Large intestine (tissue), 3 donors: ENCODE data around the gene FBXO42. TPM values are rescaled to one million over a fixed set of nuclear protein-coding genes. Genes with fewer than 3 reads are reported as not detected.
"Not testable (repeated sequence)": the region's sequence is repeated elsewhere in the genome, so short reads cannot be mapped to it uniquely, and the experiment has no call there.

Experiments
- DNase-seq, 2 donors: peaks; one replicate each; pipeline versions ENCODE4 v3.0.0 to v3.0.0-alpha.2; 2013
- H3K27ac ChIP-seq: one replicate; pipeline ENCODE4 v1.5.1; 2013; ENCODE audit warnings: low read length
- H3K27me3 ChIP-seq: 2 replicates; pipeline ENCODE4 v1.6.1; 2013; ENCODE audit warnings: low read length; ENCODE audit not compliant: control insufficient read depth, insufficient read depth
- H3K36me3 ChIP-seq: 2 replicates; pipeline ENCODE4 v1.6.1; 2013; ENCODE audit warnings: low read length; ENCODE audit not compliant: control insufficient read depth, insufficient read depth
- H3K4me1 ChIP-seq: one replicate; pipeline ENCODE4 v1.6.1; 2013; ENCODE audit warnings: low read length; ENCODE audit not compliant: control insufficient read depth, insufficient read depth
- H3K4me3 ChIP-seq: one replicate; pipeline ENCODE4 v1.5.1; 2013; ENCODE audit warnings: low read length
- H3K9me3 ChIP-seq: one replicate; pipeline ENCODE4 v1.6.1; 2013; ENCODE audit warnings: mild to moderate bottlenecking, low read depth, low read length, moderate library complexity; ENCODE audit not compliant: control insufficient read depth
- WGBS: methylation state at CpG from one replicate; pipeline ENCODE4 v1.1.5; 2013; ENCODE audit warnings: low lambda C conversion rate; ENCODE audit not compliant: insufficient coverage; 5-methylcytosine and 5-hydroxymethylcytosine counted together
- polyA plus RNA-seq: library from polyadenylated mRNA; unstranded; fragments of 120-200 nt; gene quantifications from one replicate; pipeline ENCODE4 v1.2.1, GENCODE V29; 2013

The FBXO42 gene
- polyA plus RNA-seq, 1 donor, result 17.0 TPM

- DNase-seq, result peak in 1 of 2 donors; percentile 36
- Histone ChIP-seq H3K4me3 (no peak overlapping the region), H3K27me3 (no peaks in the 10 kb centered on the region), H3K27ac (no peak overlapping the region), H3K36me3 (peaks cover 2% of the 10 kb centered on the region), H3K9me3 (no peaks in the 10 kb centered on the region), H3K4me1 (peaks cover 18% of the 10 kb centered on the region)
- WGBS, result 92% methylated on average over 2 of the region's 3 CpGs
Observed at GRCh38 chr1:16372535-16373285, 20.4 kb upstream of the FBXO42 start.

GRCh38 chr1:16371725-16372124 is 19.4 kb upstream of the FBXO42 start:
- Histone ChIP-seq H3K27me3 (no peaks in the 10 kb centered on the region), H3K4me1 (peaks cover 18% of the 10 kb centered on the region), H3K4me3 (no peak overlapping the region), H3K36me3 (no peaks in the 10 kb centered on the region), H3K9me3 (no peaks in the 10 kb centered on the region), H3K27ac (no peak overlapping the region)
- DNase-seq, result no peak
- WGBS, result 100% methylated on average over 1 of the region's 5 CpGs

DNA sequence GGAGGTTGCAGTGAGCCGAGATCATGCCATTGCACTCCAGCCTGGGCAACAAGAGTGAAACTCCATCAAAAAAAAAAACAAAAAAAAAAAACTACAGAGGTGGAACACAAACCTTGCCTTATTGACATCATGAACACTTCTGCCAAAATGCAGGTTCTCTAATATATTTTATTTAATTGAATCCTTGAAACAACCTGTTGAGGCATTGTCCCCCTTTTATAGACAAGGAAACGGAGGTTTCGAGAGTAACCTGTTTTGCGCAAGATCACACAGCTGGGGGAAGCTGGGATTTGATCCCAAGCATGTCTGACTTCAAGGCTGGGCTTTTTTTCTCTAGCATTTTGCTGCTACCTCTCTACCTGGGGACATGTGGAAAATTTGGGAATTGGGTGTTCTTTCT is 17.5 kb upstream of the FBXO42 start:
- no peaks in the 10 kb centered on the region for H3K9me3 ChIP-seq
- H3K4me1 ChIP-seq, result peaks cover 12% of the 10 kb centered on the region
- H3K4me3 ChIP-seq, result no peak overlapping the region
- no peaks in the 10 kb centered on the region for H3K36me3 ChIP-seq
- no peak for DNase-seq
- no peak overlapping the region for H3K27ac ChIP-seq
- no peaks in the 10 kb centered on the region for H3K27me3 ChIP-seq
- WGBS, result no CpG with 5 or more reads among the region's 4 CpGs

- Histone ChIP-seq H3K9me3 (no peaks in the 10 kb centered on the region), H3K4me1 (peaks cover 12% of the 10 kb centered on the region), H3K36me3 (no peaks in the 10 kb centered on the region), H3K4me3 (peak overlapping the region; percentile 94), H3K27me3 (no peaks in the 10 kb centered on the region), H3K27ac (peak overlapping the region; percentile 99)
- DNase-seq, result peak in 1 of 2 donors; percentile 40
- 0% methylated on average over 2 of the region's 24 CpGs for WGBS
Observed at GRCh38 chr1:16367968-16368890, 15.9 kb upstream of the FBXO42 start.

DNA sequence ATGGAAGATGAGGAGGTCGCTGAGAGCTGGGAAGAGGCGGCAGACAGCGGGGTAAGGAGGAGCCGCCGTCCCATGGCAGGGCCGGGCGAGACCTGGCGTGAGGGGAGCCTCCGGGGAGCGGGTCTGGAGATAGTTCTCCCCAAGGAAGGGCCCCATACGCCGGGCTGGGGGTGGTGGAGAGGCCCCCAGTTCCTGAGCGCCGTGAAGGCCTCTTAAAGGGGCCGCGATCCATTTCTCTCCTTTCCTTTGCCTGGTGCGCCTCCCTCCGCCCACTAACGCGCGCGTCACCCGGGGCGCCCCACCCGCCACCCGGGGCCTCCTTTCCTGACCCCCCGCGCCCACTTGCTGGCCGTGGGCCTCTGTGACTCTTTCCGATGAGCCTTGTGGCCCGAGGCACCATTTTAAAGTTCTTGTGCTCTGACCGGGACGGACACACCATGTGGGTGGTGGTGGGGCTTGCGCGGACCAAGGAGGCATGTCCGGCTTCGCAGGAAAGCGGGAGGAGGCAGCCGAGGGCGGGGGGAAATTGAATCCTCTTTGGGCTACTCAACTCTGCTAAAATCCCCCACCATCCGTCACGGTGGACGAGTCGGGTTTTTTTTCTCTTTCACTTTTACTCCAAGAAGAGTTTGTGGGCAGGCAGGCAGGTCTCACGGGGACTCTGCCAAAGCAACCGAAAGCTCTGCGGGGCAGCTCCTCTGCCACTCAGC is 15.1 kb upstream of the FBXO42 start:
- Histone ChIP-seq H3K9me3 (no peaks in the 10 kb centered on the region), H3K4me1 (peaks cover 6% of the 10 kb centered on the region), H3K27me3 (no peaks in the 10 kb centered on the region), H3K27ac (peak overlapping the region; percentile 99), H3K36me3 (no peaks in the 10 kb centered on the region), H3K4me3 (peak overlapping the region; percentile 94)
- DNase-seq, result peak in 1 of 2 donors; percentile 77
- WGBS, result no CpG with 5 or more reads among the region's 47 CpGs

GRCh38 chr1:16366722-16367257 is 14.5 kb upstream of the FBXO42 start, which contains the start of gene SZRD1:
TSS of gene SZRD1 (plus strand) at chr1:16367242. CDS start at chr1:16367258, 16 bp downstream.
- 33% methylated on average over 2 of the region's 24 CpGs for WGBS
- Histone ChIP-seq H3K9me3 (no peaks in the 10 kb centered on the region), H3K27ac (peak within 1 kb of the TSS; percentile 99), H3K27me3 (no peaks in the 10 kb centered on the region), H3K4me3 (peak within 1 kb of the TSS; percentile 94), H3K4me1 (peaks cover 4% of the 10 kb centered on the region), H3K36me3 (no peaks in the 10 kb centered on the region)
- DNase-seq, result peak; percentile 99 to 100

GRCh38 chr1:16365146-16365498 is 12.8 kb upstream of the FBXO42 start:
- H3K36me3 ChIP-seq, H3K9me3 ChIP-seq, DNase-seq, H3K27ac ChIP-seq, H3K4me3 ChIP-seq, H3K4me1 ChIP-seq, H3K27me3 ChIP-seq: not testable (repeated sequence)
- no CpG with 5 or more reads among the region's 3 CpGs for WGBS

DNA sequence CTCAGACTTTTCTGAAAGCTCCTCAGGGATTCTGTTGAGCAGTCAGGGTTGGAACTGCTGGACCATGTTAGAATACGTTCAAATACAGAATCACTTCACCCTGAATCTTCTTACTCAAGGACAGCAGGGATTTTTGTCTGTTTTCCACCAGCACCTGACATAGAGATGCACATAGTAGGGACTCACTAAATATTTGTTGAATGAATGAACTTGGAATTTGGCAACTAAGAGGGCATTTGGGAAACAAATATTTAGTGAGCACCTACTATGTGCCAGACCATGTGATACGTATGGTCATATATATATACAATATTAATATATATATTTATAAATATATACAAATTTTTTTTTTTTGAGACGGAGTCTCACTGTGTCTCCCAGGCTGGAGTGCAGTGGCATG is 4.6 kb upstream of the FBXO42 start:
- Histone ChIP-seq H3K27me3 (no peaks in the 10 kb centered on the region), H3K4me1 (peaks cover 8% of the 10 kb centered on the region), H3K36me3 (no peaks in the 10 kb centered on the region), H3K27ac (no peak overlapping the region), H3K4me3 (no peak overlapping the region), H3K9me3 (no peaks in the 10 kb centered on the region)
- no CpG with 5 or more reads among the region's 3 CpGs for WGBS
- DNase-seq, result no peak

- Histone ChIP-seq H3K9me3 (no peaks in the 10 kb centered on the region), H3K4me1 (peaks cover 11% of the 10 kb centered on the region), H3K4me3 (no peak overlapping the region), H3K36me3 (no peaks in the 10 kb centered on the region), H3K27me3 (no peaks in the 10 kb centered on the region), H3K27ac (no peak overlapping the region)
- DNase-seq, result no peak
- WGBS, result no CpG with 5 or more reads among the region's 2 CpGs
Observed at GRCh38 chr1:16354619-16355018, 2.3 kb upstream of the FBXO42 start.
